Vagina (tissue), 2 donors: Measurements from ENCODE around the gene FOXR1.

Source experiments
- CTCF ChIP-seq, 3 experiments: fragments of 450-650 bp in 2 of 3; fragments of 200-600 bp in 1 of 3; sonication (generic) in 1 of 3; IDR thresholded peaks; one replicate each; pipeline ENCODE4 v1.5.1; 2017 to 2019; ENCODE audit warnings: antibody characterized with exemption in 3 of 3, mild to moderate bottlenecking in 2 of 3, moderate library complexity in 2 of 3
- POLR2A ChIP-seq, 2 donors: fragments of 450-650 bp; IDR thresholded peaks; one replicate each; pipeline ENCODE4 v1.6.1; 2017; ENCODE audit warnings: antibody characterized with exemption in 2 of 2, mild to moderate bottlenecking in 2 of 2, moderate library complexity in 2 of 2

DNA sequence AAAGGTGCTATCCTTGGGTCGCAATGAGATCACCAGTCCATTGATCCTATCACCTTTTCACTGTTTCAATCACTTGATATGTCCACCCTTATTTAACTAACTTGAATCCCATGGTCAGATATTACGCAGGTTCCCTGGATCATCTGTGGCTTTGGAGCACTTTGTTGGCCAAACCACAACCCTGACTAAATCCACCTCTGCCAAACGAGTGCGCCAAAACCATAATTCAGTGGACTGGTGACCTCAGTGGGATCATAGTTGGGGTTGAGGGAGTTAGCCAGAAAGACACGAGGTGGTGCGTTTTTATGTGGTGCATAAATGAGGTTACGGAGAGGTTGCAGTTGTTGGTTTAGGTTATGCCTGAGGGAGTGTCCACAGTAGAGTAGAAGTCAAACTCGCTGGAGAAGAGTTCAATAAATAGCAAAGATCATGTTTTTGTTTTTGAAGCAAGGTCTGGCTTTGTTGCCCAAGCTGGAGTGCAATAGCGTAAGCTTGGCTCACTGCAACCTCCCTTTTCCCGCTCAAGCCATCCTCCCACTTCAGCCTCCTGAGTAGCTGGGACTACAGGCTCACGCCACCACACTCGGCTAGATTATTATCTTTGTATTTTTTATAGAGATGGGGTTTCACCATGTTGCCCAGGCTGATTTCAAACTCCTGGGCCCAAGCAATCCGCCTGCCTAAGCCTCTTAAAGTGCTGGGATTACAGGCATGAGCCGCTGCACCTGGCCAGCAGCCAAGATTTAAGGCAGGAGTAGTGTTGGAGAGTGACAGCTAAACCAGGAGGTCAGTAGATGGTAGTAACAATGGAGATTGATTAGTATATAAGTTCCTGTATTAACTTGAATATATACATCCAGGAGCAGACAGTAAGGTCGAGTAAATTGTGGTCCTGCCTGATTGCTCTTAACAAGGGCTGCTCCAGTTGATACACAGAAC lies 4.5 kb downstream of the FOXR1 start:
- TF ChIP-seq CTCF (IDR thresholded peaks at IDR 0.05) (no peak), POLR2A (IDR thresholded peaks at IDR 0.05) (no peak)
